HG02759 (cell line): ENCODE measurements around the gene CLTRN.

Source experiments
- ATAC-seq: cut with Tn5 transposase; IDR thresholded peaks from one replicate; pipeline ENCODE4 v1.9.1; 2021; ENCODE audit warnings: mild to moderate bottlenecking, moderate library complexity; ENCODE audit not compliant: unreplicated experiment

Gene CLTRN

GRCh38 chrX:15579778-15580747 is 84.5 kb downstream of the CLTRN start:
- ATAC-seq, result no peak
